ENCODE measurements around the gene SEMA6D.

SEMA6D gene

DNA sequence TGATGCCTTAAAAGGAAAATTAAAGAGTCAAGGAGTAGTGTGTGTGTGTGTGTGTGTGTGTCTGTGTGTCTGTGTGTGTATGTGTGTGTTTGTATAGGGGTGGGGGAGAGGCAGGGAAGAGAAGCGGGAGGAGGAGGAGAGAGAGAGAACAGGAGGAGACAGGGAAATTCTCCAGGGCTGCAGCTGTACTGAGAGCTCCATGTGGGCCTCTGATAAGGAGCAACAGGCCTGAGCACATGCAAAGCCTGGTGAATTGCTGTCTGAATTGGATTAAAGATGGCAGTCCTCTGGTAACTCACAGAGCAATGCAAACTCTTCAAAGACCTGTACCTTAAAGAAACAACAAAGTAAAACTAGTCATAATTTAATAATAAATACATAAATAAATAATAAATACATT is 70.6 kb downstream of the SEMA6D start:
- DNase-seq (ENCODE audit: low read depth in 2 of 2) = no peak
- no peak overlapping the region for H3K4me3 ChIP-seq (replicated peaks in 1 of 2; ENCODE audit: low read depth in 2 of 2, low read length in 2 of 2)
- TF ChIP-seq, protein P1, sequence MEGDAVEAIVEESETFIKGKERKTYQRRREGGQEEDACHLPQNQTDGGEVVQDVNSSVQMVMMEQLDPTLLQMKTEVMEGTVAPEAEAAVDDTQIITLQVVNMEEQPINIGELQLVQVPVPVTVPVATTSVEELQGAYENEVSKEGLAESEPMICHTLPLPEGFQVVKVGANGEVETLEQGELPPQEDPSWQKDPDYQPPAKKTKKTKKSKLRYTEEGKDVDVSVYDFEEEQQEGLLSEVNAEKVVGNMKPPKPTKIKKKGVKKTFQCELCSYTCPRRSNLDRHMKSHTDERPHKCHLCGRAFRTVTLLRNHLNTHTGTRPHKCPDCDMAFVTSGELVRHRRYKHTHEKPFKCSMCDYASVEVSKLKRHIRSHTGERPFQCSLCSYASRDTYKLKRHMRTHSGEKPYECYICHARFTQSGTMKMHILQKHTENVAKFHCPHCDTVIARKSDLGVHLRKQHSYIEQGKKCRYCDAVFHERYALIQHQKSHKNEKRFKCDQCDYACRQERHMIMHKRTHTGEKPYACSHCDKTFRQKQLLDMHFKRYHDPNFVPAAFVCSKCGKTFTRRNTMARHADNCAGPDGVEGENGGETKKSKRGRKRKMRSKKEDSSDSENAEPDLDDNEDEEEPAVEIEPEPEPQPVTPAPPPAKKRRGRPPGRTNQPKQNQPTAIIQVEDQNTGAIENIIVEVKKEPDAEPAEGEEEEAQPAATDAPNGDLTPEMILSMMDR (IDR thresholded peaks at IDR 0.05; ENCODE audit: low read depth, low read length) = no peak

GRCh38 chr15:47788685-47789084 is 71.4 kb downstream of the SEMA6D start:
- no peak for DNase-seq (ENCODE audit: low read depth in 2 of 2)
- H3K4me3 ChIP-seq (replicated peaks in 1 of 2; ENCODE audit: low read depth in 2 of 2, low read length in 2 of 2) = no peak overlapping the region
- TF ChIP-seq, protein P1 (IDR thresholded peaks at IDR 0.05; ENCODE audit: low read depth, low read length) = no peak

- no peak overlapping the region for H3K4me3 ChIP-seq (replicated peaks in 1 of 2; ENCODE audit: low read depth in 2 of 2, low read length in 2 of 2)
- TF ChIP-seq, protein P1 (IDR thresholded peaks at IDR 0.05; ENCODE audit: low read depth, low read length) = no peak
- DNase-seq (ENCODE audit: low read depth in 2 of 2) = no peak
Observed at GRCh38 chr15:47791161-47791560, 73.9 kb downstream of the SEMA6D start.

DNA sequence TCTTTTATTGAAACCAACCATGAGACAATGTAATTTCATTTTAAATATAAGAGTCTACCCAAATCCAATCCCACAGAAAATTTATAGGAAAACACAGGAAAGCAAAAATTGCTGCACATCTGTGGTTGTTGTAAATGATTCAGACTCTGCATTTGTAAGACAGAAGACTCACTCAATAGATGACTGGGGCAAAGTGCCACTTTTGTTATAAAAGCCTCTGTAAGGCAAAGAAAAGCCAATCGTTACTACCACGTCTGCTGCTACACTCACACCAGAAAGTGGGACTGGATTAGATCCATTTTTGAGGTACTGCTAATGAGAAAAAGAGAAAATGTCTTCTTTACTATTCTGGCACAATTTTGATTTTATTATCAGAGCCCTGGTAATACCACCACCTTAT is 74.9 kb downstream of the SEMA6D start:
- no peak overlapping the region for H3K4me3 ChIP-seq (replicated peaks in 1 of 2; ENCODE audit: low read depth in 2 of 2, low read length in 2 of 2)
- no peak for DNase-seq (ENCODE audit: low read depth in 2 of 2)
- TF ChIP-seq, protein P1 (IDR thresholded peaks at IDR 0.05; ENCODE audit: low read depth, low read length) = no peak

- no peak overlapping the region for H3K4me3 ChIP-seq (replicated peaks in 1 of 2; ENCODE audit: low read depth in 2 of 2, low read length in 2 of 2)
- DNase-seq (ENCODE audit: low read depth in 2 of 2) = no peak
- TF ChIP-seq, protein P1 (IDR thresholded peaks at IDR 0.05; ENCODE audit: low read depth, low read length) = no peak
Observed at GRCh38 chr15:47794252-47794914, 77.1 kb downstream of the SEMA6D start.

- TF ChIP-seq, protein P1 (IDR thresholded peaks at IDR 0.05; ENCODE audit: low read depth, low read length) = no peak
- no peak overlapping the region for H3K4me3 ChIP-seq (replicated peaks in 1 of 2; ENCODE audit: low read depth in 2 of 2, low read length in 2 of 2)
- DNase-seq (ENCODE audit: low read depth in 2 of 2) = peak in 1 of 2 donors; percentile 4
Observed at GRCh38 chr15:47795864-47796263, 78.6 kb downstream of the SEMA6D start.

- no peak overlapping the region for H3K4me3 ChIP-seq (replicated peaks in 1 of 2; ENCODE audit: low read depth in 2 of 2, low read length in 2 of 2)
- TF ChIP-seq, protein P1 (IDR thresholded peaks at IDR 0.05; ENCODE audit: low read depth, low read length) = no peak
- DNase-seq (ENCODE audit: low read depth in 2 of 2) = no peak
Observed at GRCh38 chr15:47796339-47796738, 79.0 kb downstream of the SEMA6D start.
